CD4-positive, alpha-beta T cell treated with Interferon alpha-2 for 1 hour (primary cell): ENCODE measurements around the gene THOC5.
A peak's percentile ranks its signal among the peaks of the same experiment; 100 is the strongest.

Experiments used
- DNase-seq, 2 donors: peaks; one replicate each; pipeline ENCODE4 v3.0.0-alpha.2; 2020 to 2022

The THOC5 gene

DNA sequence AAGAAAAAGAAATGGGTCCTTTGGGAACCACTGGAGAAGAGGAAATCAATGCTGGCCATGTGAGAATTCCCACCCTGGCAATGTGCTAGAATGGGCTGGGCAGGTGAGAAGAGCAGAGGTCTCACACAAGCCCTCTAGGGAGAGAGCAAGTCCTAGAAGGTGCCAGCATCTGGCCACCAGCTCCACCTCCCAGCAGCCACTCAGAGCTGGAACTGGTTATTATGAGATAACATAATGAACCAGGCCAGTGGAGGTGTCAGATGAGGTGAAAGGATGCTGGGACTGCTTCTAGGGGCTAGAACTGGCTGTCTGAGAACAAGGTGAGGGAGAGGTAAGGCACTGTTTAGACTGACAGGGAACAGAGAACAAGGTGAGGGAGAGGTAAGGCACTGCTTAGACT, 44.3 kb downstream of the THOC5 start:
- DNase-seq = no peak

- DNase-seq = no peak
Measured at GRCh38 chr22:29503811-29504372, 49.7 kb downstream of the THOC5 start.

DNA sequence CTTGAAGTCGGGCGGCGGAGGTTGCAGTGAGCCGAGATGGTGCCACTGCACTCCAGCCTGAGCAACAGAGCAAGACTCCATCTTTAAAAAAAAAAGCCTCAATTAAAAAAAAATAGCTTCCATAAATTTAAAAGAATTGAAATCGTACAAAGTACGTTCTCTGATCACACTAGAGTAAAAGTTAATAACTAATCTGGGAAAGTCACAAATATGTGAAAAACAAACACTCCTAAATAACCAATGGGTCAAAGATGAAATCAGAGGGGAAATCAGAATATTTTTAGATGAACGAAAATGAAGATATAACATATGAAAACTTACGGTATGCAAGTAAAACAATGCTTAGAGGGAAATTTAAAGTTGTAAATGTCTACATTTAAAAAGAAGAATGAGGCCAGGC, 53.7 kb downstream of the THOC5 start:
- DNase-seq = no peak

DNA sequence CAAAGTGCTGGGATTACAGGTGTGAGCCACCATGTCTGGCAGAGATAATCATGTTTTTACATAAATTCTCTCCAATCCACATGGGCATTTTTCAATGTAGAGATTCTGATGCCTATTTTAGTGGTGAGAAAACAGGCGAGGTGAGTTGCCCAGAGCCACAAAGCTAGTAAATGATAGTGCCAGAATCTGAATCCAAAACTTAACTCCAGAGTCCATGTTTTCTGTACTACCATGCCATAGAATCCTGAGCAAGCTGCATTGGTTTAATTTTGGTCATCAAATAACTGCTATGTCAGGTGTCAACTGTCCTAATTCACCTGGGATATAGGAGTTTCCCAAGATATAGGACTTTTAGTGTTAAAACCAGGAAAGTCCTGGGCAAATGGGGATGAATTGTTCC, 59.9 kb downstream of the THOC5 start:
- no peak for DNase-seq

DNA sequence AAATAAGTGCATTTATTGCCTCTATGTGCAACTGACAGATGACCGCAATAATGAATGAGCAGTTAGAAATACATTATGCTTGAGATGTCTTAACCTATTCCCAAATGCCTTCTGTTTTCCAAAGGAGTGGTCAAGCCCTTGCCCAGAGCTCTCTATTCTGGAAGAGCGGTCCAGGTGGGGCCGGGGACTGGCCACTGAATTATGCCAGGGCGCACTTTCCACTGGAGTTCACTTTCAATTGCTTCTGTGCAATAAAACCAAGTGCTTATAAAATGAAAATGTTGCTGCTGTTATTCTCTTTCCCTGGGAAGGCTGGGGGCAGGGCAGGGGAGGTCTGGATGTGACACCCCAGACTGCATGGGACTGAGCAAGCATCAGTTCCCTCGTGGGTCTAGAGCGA, 62.5 kb downstream of the THOC5 start:
- DNase-seq = no peak

DNA sequence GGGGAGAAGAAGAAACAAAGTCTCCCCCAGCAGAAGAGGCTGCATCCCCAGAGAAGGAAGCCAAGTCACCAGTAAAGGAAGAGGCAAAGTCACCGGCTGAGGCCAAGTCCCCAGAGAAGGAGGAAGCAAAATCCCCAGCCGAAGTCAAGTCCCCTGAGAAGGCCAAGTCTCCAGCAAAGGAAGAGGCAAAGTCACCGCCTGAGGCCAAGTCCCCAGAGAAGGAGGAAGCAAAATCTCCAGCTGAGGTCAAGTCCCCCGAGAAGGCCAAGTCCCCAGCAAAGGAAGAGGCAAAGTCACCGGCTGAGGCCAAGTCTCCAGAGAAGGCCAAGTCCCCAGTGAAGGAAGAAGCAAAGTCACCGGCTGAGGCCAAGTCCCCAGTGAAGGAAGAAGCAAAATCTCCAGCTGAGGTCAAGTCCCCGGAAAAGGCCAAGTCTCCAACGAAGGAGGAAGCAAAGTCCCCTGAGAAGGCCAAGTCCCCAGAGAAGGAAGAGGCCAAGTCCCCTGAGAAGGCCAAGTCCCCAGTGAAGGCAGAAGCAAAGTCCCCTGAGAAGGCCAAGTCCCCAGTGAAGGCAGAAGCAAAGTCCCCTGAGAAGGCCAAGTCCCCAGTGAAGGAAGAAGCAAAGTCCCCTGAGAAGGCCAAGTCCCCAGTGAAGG, 64.3 kb downstream of the THOC5 start:
- DNase-seq = peak in 1 of 2 donors; percentile 15

GRCh38 chr22:29487426-29487986, 66.1 kb downstream of the THOC5 start:
- no peak for DNase-seq

DNA sequence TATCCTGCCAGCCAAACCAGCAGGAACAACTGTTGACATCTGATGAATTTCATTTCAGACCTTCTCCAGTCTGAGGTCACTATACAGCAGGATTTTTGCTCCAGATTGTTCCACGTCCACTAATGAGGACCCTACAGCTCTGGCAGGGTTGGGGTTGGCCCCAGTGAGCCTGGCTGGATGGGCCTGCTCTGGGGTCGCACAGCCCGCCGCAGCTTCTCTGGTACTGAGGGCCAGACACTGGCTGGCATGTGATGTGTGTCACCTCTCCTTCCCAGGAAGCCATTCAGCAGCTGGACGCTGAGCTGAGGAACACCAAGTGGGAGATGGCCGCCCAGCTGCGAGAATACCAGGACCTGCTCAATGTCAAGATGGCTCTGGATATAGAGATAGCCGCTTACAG, 68.1 kb downstream of the THOC5 start:
- no peak for DNase-seq

DNA sequence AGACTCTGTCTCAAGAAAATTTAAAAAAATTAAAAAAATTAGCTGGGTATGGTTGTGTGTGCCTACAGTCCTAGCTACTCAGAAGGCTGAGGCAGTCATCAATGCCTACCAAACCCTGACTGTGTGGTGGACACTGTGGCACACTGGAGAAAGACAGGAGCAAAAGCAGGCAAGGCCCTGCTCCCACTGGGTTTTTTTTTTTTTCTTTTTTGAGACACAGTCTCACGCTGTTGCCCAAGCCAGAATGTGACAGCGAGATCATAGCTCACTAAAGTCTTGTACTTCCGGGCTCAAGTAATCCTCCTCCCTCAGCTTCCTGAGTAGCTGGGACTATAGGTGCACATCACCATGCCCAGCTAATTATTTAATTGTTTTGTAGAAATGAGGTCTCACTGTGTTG, 68.9 kb downstream of the THOC5 start:
- DNase-seq = no peak

- no peak for DNase-seq
Measured at GRCh38 chr22:29483254-29483653, 70.3 kb downstream of the THOC5 start.

GRCh38 chr22:29482726-29483125, 70.8 kb downstream of the THOC5 start:
- no peak for DNase-seq

- DNase-seq = no peak
Measured at GRCh38 chr22:29482253-29482652, 71.3 kb downstream of the THOC5 start.

GRCh38 chr22:29481265-29482000, 72.1 kb downstream of the THOC5 start:
- DNase-seq = no peak

GRCh38 chr22:29480512-29481264, 72.9 kb downstream of the THOC5 start:
- peak; percentile 56 to 58 for DNase-seq

- DNase-seq = no peak
Measured at GRCh38 chr22:29480262-29480511, 73.4 kb downstream of the THOC5 start.

DNA sequence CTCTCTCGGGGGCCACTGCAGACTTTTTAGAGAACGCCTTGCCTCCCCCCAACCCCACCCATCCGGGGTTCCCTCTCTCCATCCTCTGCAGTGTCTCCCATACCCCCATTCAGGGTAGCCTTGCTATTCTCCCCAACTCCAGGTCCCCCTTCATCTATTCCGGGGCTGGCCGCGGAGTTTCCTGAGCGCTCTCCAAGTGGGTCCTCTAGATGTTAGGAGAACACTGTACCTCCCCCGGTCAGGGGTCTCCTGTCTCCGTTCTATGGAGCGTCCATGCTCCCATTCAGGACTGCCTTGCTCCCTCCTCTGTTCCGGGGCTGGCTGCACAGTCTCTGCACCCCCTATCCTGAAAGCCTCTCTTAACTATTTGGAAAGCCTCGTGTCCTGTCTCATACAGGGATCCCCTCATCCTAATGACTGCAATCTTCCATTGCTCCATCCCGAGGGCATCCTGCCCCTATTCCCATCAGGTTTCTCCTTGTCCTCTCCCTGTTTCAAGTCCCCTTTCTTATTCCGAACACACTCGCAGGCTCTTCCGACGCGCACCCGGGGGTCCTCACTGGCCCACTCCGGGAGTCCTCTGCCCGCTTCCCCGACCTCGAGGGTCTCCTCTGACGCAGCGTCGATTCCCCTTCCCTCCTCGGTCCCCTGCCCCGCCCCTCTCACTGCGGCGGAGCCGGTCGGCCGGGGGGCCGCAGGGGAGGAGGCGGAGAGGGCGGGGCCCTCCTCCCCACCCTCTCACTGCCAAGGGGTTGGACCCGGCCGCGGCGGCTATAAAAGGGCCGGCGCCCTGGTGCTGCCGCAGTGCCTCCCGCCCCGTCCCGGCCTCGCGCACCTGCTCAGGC, 73.9 kb downstream of the THOC5 start, which contains the start of gene NEFH:
Gene NEFH, plus strand, starts transcription at position 802 of the 845 bp plus-strand sequence. CDS start 45 bp downstream, outside the sequence.
- DNase-seq = no peak

- DNase-seq = peak in 1 of 2 donors; percentile 12
Measured at GRCh38 chr22:29478326-29479276, 75.0 kb downstream of the THOC5 start.

GRCh38 chr22:29477723-29478318, 75.7 kb downstream of the THOC5 start:
- DNase-seq = no peak

DNA sequence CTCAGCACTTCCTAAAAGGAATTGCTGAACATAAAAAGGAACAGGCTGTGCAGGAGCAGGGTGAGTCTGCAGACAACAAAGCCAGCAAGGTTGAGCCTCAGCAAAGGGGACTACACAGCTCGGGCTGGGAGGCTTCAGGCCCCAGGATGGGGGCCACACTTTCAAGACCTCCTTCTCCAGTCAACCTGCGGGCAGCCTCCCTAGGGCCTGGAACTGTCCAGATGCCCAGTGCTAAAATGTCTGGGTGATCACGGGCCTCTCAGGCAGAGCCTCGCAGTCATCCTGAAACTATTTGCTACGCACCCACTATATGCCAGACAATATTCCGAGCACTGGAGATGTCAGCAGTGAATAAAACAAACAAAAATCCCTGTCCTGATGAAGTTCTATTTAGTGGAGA, 77.4 kb downstream of the THOC5 start:
- DNase-seq = no peak

GRCh38 chr22:29475550-29475949, 78.0 kb downstream of the THOC5 start:
- DNase-seq = peak in 1 of 2 donors; percentile 34

- no peak for DNase-seq
Measured at GRCh38 chr22:29473001-29473400, 80.6 kb downstream of the THOC5 start.
